HCT116 (cell line): Measurements from ENCODE around the gene PNMA3.

Experiments
- CEBPB ChIP-seq: IDR thresholded peaks from 2 replicates; pipeline ENCODE4 v1.6.1; 2012; ENCODE audit warnings: low read depth
- CTCF ChIP-seq, 3 experiments: fragments of 200-600 bp in 1 of 3; sonication (generic) in 1 of 3; IDR thresholded peaks in 2 of 3; conservative IDR thresholded peaks in 1 of 3; 2 replicates each; pipeline ENCODE4 v1.5.1; 2012 to 2017; ENCODE audit warnings: low read depth in 2 of 3, low read length in 2 of 3, antibody characterized with exemption in 1 of 3, borderline replicate concordance in 1 of 3, control low read depth in 1 of 3, mild to moderate bottlenecking in 1 of 3, mixed read lengths in 1 of 3, mixed run types in 1 of 3, moderate library complexity in 1 of 3; ENCODE audit not compliant: insufficient read depth in 1 of 3
- EZH2 ChIP-seq: fragments of 200-600 bp; sonication (generic); IDR thresholded peaks from 2 replicates; pipeline ENCODE4 v1.6.1; 2017; ENCODE audit warnings: antibody characterized with exemption, mixed run types
- EZH2phosphoT487 ChIP-seq: fragments of 200-600 bp; IDR thresholded peaks from 2 replicates; pipeline ENCODE4 v1.6.1; 2018; ENCODE audit warnings: antibody characterized with exemption, borderline replicate concordance
- POLR2A ChIP-seq: IDR thresholded peaks from 2 replicates; pipeline ENCODE4 v1.7.0; 2011; ENCODE audit warnings: borderline replicate concordance; ENCODE audit not compliant: insufficient read depth, insufficient read length; ENCODE audit errors: extremely low read depth
- RAD21 ChIP-seq: IDR thresholded peaks from 2 replicates; pipeline ENCODE4 v1.6.1; 2012; ENCODE audit warnings: low read depth, mild to moderate bottlenecking
- SRF ChIP-seq: IDR thresholded peaks from 2 replicates; pipeline ENCODE4 v1.6.1; 2012; ENCODE audit warnings: low read depth

- TF ChIP-seq POLR2A (no peak), CTCF (IDR thresholded peaks at IDR 0.05 in 2 of 3, conservative IDR thresholded peaks at IDR 0.05 in 1 of 3; ENCODE audit: borderline replicate concordance in 1 of 3, insufficient read depth in 1 of 3, low read depth in 2 of 3, low read length in 2 of 3) (no peak), CEBPB (no peak), RAD21 (no peak), EZH2 (no peak), SRF (no peak), EZH2phosphoT487 (no peak)
Observed at GRCh38 chrX:153049093-153049492, 7.2 kb upstream of the PNMA3 start.
